Measurements from ENCODE around the gene MMP17. TPM values are rescaled to one million over a fixed set of nuclear protein-coding genes. Genes with fewer than 3 reads are reported as not detected.

The MMP17 gene
- polyA plus RNA-seq, 1 of the 3 experiments (the other 2 are of a cell fraction): 14.0 TPM

DNA sequence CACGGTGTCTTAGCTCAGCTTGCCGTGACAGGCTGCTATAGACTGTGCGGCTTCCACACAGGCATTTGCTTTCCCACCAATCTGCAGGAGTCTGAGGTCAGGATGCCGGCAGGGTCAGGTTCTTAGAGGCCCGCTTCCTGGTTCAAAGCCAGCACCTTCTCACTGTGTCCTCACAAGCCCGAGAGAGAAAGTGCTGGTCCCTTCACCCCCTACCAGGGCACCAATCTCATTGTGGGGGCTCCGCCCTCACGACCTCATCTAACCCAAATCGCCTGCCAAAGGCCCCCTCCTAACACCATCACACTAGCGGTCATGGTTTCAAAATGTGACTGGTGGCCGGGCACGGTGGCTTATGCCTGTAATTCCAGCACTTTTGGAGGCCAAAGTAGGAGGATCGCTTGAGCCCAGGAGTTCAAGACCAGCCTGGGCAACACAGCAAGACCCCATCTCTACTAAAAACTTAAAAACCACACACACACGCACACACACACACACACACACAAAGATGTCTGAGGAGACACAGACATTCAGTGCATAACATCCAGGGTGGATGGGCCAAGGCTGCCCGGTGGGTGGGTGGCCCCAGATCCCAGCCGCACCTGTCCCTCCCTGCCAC, 26.8 kb downstream of the MMP17 start (continued):
- TF ChIP-seq EZH2phosphoT487 (IDR thresholded peaks at IDR 0.05; ENCODE audit: borderline replicate concordance, low read depth): no peak
- TF ChIP-seq FOXJ3 (CRISPR knock-in tag; IDR thresholded peaks at IDR 0.05): no peak
- TF ChIP-seq MXI1 (IDR thresholded peaks at IDR 0.05; ENCODE audit: low read depth, low read length): no peak
- TF ChIP-seq MEF2A (IDR thresholded peaks at IDR 0.05; ENCODE audit: borderline replicate concordance, low read depth): no peak

DNA sequence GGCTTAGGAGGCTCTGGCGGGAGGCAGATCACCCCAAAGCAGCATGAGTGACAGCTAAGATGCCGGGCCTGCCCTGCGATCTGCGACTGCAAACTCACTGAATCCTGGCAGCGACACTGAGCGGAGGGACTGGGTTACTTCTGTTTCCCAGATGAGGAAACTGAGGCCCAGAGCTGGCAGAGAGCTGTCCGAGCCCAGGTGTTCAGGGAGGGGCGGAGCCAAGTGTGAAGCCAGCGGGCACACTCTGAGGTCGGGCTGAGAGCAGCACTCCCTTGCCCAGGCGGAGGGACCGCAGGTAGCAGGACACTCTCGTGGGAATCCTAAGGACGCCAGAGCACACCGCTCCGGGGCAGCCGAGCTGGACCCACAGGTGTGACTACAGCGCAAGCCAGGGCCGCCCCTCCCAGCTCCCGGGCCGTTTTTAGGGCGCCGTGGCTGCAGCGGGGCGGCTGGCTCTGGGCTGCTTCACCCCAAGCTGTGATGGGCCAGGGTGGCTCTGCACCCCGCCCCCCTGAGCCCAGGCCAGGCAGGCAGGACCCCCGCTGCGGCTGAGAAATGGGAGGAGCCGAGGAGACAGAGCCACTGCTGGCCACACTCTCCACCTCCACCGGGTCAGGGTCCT, 27.4 kb downstream of the MMP17 start:
- Histone ChIP-seq H3K9ac (no peak overlapping the region), H3K4me2 (no peak overlapping the region), H3K9me2 (no peaks in the 10 kb centered on the region), H3K27me3 (ENCODE audit: insufficient read depth) (no peaks in the 10 kb centered on the region), H3K36me3 (replicated peaks in 1 of 2; ENCODE audit: control insufficient read depth in 1 of 2, insufficient read depth in 2 of 2, low read length in 1 of 2) (no peaks in the 10 kb centered on the region), H3F3A (replicated peaks; ENCODE audit: insufficient read depth) (no peaks in the 10 kb centered on the region), H3K27ac (ENCODE audit: low read depth in 2 of 2, low read length in 1 of 2) (no peak overlapping the region), H2AFZ (ENCODE audit: low read depth) (no peak overlapping the region), H4K20me1 (ENCODE audit: insufficient read depth) (no peaks in the 10 kb centered on the region), H3K4me3 (ENCODE audit: low read depth in 2 of 2, low read length in 1 of 2) (no peak overlapping the region), H3K79me2 (ENCODE audit: insufficient read depth) (no peaks in the 10 kb centered on the region), H3K9me3 (no peaks in the 10 kb centered on the region), H3K4me1 (ENCODE audit: control insufficient read depth in 1 of 2, insufficient read depth in 2 of 2, low read depth in 1 of 2, low read length in 1 of 2) (peaks cover 0 to 10% of the 10 kb centered on the region in 2 experiments; a peak in 1 of 4 replicates)
- ChIA-PET CTCF (interaction anchor here (1.0 kb wide), 1 partner anchor 17 kb away, joined by 3 read pairs; no protein-coding TSS in a partner anchor), POLR2A (no interaction called here)
- no peak for DNase-seq
- 36% methylated on average over 3 of the region's 30 CpGs for WGBS (ENCODE audit: low lambda C conversion rate)
- TF ChIP-seq POLR2AphosphoS5 (IDR thresholded peaks at IDR 0.05; ENCODE audit: low read depth, low read length): no peak
- no peak for TF ChIP-seq TCF12 (IDR thresholded peaks at IDR 0.05)
- TF ChIP-seq CHD2 (IDR thresholded peaks at IDR 0.05; ENCODE audit: low read length, partially characterized antibody): no peak
- TF ChIP-seq YY1 (IDR thresholded peaks at IDR 0.05; ENCODE audit: low read depth): no peak
- TF ChIP-seq RFX5 (IDR thresholded peaks at IDR 0.05; ENCODE audit: low read length): no peak
- TF ChIP-seq RAD21 (IDR thresholded peaks at IDR 0.05; ENCODE audit: low read length): no peak
- TF ChIP-seq RCOR1 (IDR thresholded peaks at IDR 0.05; ENCODE audit: low read length): no peak
- no peak for TF ChIP-seq NFIC (IDR thresholded peaks at IDR 0.05; ENCODE audit: borderline replicate concordance)
- TF ChIP-seq ELF1 (IDR thresholded peaks at IDR 0.05): no peak
- TF ChIP-seq, protein P1, sequence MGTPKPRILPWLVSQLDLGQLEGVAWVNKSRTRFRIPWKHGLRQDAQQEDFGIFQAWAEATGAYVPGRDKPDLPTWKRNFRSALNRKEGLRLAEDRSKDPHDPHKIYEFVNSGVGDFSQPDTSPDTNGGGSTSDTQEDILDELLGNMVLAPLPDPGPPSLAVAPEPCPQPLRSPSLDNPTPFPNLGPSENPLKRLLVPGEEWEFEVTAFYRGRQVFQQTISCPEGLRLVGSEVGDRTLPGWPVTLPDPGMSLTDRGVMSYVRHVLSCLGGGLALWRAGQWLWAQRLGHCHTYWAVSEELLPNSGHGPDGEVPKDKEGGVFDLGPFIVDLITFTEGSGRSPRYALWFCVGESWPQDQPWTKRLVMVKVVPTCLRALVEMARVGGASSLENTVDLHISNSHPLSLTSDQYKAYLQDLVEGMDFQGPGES (IDR thresholded peaks at IDR 0.05; ENCODE audit: low read depth, low read length): no peak
- no peak for TF ChIP-seq NRF1 (IDR thresholded peaks at IDR 0.05; ENCODE audit: low read depth, low read length)
- TF ChIP-seq SMC3 (IDR thresholded peaks at IDR 0.05; ENCODE audit: low read depth, low read length): no peak
- TF ChIP-seq TEAD4 (IDR thresholded peaks at IDR 0.05; ENCODE audit: borderline replicate concordance, insufficient read depth): no peak
- TF ChIP-seq, protein P2, sequence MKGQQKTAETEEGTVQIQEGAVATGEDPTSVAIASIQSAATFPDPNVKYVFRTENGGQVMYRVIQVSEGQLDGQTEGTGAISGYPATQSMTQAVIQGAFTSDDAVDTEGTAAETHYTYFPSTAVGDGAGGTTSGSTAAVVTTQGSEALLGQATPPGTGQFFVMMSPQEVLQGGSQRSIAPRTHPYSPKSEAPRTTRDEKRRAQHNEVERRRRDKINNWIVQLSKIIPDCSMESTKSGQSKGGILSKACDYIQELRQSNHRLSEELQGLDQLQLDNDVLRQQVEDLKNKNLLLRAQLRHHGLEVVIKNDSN (IDR thresholded peaks at IDR 0.05; ENCODE audit: borderline replicate concordance, low read depth): no peak
- TF ChIP-seq SIN3A (IDR thresholded peaks at IDR 0.05; ENCODE audit: borderline replicate concordance, low read depth, low read length): no peak
- no peak for TF ChIP-seq MXI1 (IDR thresholded peaks at IDR 0.05; ENCODE audit: low read depth, low read length)
- no peak for TF ChIP-seq GATA2 (CRISPR knock-in tag; IDR thresholded peaks at IDR 0.05)
